ENCODE results near the gene OR4X1. TPM values are rescaled to one million over a fixed set of nuclear protein-coding genes. Genes with fewer than 3 reads are reported as not detected.
"Not testable (repeated sequence)": the region's sequence is repeated elsewhere in the genome, so short reads cannot be mapped to it uniquely, and the experiment has no call there.

Gene OR4X1
- total and polyA plus RNA-seq, 2 donors (not counting 3 experiments of a cell fraction or from before 2014, with no cell fraction given): not detected

DNA sequence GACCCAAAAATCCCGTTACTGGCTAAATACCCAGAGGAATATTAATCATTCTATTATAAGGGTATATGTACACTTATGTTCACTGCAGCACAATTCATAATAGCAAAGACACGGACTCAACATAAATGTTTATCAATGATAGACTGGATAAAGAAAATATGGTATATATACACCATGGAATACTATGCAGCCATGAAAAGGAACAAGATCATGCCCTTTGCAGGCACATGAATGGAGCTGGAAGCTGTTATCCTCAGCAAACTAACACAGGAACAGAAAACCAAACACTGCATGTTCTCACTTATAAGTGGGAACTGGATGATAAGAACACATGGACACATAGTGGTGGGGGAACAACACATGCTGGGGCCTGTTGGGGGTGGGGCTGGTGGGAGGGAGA lies 49.9 kb downstream of the OR4X1 start:
- H3K27ac ChIP-seq (ENCODE audit: insufficient read depth, low read depth, low read length); H3K4me1 ChIP-seq (ENCODE audit: control insufficient read depth, extremely low read depth, insufficient read depth, low read length); H3K36me3 ChIP-seq (ENCODE audit: control insufficient read depth in 2 of 2, extremely low read depth in 1 of 2, insufficient read depth in 2 of 2, low read length in 2 of 2); POLR2A ChIA-PET; intact Hi-C loops (cut with micrococcal nuclease); H4K20me1 ChIP-seq (replicated peaks; ENCODE audit: control insufficient read depth, extremely low read depth, insufficient read depth, low read length); FAIRE-seq; H3K9ac ChIP-seq (replicated peaks; ENCODE audit: extremely low read depth, insufficient read depth, low read length); H3K4me2 ChIP-seq (ENCODE audit: insufficient read depth, low read length); BruUV-seq (replicated peaks); H3K4me3 ChIP-seq (replicated peaks in 1 of 3; ENCODE audit: insufficient read depth in 1 of 3, low read depth in 1 of 3, low read length in 3 of 3); H3K27me3 ChIP-seq (ENCODE audit: control insufficient read depth in 2 of 2, insufficient read depth in 2 of 2, low read length in 2 of 2); H3K9me3 ChIP-seq (replicated peaks; ENCODE audit: control insufficient read depth, insufficient read depth, low read length); H3K79me2 ChIP-seq (ENCODE audit: control insufficient read depth, insufficient read depth, low read length); H3K9me1 ChIP-seq (replicated peaks; ENCODE audit: control insufficient read depth, extremely low read depth, insufficient read depth, low read length); DNase-seq (ENCODE audit: low read depth, low spot score); dilution Hi-C loops (cut with MboI; ENCODE audit: extremely low pct_ligation_motif_present, low sequenced_read_pairs); H2AFZ ChIP-seq (ENCODE audit: low read depth, low read length); CTCF ChIA-PET: not testable (repeated sequence)

Other genes starting within 250 kb of the OR4X1 start
- not detected in 2 replicates for gene OR4B1, start 47.1 kb upstream of the OR4X1 start, total RNA-seq
- not detected in 2 replicates for gene OR4B1, start 47.1 kb upstream of the OR4X1 start, polyA plus RNA-seq
- gene OR4X2, start 18.8 kb upstream of the OR4X1 start, total RNA-seq: not detected in 2 replicates
- gene OR4X2, start 18.8 kb upstream of the OR4X1 start, polyA plus RNA-seq: not detected in 2 replicates
- gene OR4S1, start 42.4 kb downstream of the OR4X1 start, total RNA-seq: not detected in 2 replicates
- not detected in 2 replicates for gene OR4S1, start 42.4 kb downstream of the OR4X1 start, polyA plus RNA-seq
- not detected in 2 replicates for gene OR4C3, start 61.1 kb downstream of the OR4X1 start, total RNA-seq
- gene OR4C3, start 61.1 kb downstream of the OR4X1 start, polyA plus RNA-seq: not detected in 2 replicates
- gene OR4C5, start 102.6 kb downstream of the OR4X1 start, total RNA-seq: not detected in 2 replicates
- not detected in 2 replicates for gene OR4C5, start 102.6 kb downstream of the OR4X1 start, polyA plus RNA-seq
- gene OR4A47, start 224.9 kb downstream of the OR4X1 start, total RNA-seq: not detected in 2 replicates
- gene OR4A47, start 224.9 kb downstream of the OR4X1 start, polyA plus RNA-seq: not detected in 2 replicates

All from endothelial cell of umbilical vein (primary cell).